IPS DF 19.7 (cell line): ENCODE data around the gene TULP4.
"Not testable (repeated sequence)": the region's sequence is repeated elsewhere in the genome, so short reads cannot be mapped to it uniquely, and the experiment has no call there.

Source experiments
- DNase-seq: peaks from one replicate; pipeline ENCODE4 v3.0.0-alpha.2; 2013; ENCODE audit warnings: low read depth, low spot score

The TULP4 gene

DNA sequence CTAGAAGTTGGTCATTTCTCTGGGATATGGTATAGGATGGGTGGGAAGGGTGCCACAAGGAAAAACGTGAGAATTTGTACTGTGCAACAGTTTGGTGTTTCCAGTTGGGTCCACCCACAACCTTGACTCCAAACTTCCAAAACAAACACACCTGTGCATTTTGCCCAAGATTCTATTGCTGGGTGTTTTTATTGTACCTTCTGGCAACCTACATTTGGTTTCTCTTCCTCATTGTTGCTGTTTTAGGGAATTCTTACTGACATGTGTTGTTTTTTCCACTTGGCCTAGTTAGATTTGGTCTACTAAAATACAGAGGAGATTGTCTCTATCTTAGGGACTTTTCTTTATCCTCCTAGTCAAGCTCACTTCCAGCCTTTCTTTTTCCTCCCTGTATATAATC lies 16.7 kb downstream of the TULP4 start:
- no peak for DNase-seq

DNA sequence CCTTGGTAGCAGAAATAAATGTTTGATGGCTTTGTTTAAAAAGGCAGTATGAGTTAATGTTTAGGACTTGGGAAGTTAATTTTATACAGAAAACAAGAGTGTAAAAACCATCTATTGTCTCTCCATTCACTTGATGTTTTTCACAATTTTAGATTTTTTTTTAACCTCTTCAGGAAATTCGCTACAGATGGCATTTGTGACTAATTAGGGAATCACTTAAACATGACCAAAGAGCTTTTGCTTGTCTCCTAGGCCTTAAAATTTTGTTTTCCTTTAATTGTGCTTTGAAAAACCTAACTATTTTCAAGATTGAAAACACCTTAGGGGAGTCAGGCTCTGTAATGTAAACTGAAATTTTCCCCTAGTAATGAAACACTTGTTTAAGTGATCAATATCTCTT lies 17.3 kb downstream of the TULP4 start:
- DNase-seq, result no peak

DNA sequence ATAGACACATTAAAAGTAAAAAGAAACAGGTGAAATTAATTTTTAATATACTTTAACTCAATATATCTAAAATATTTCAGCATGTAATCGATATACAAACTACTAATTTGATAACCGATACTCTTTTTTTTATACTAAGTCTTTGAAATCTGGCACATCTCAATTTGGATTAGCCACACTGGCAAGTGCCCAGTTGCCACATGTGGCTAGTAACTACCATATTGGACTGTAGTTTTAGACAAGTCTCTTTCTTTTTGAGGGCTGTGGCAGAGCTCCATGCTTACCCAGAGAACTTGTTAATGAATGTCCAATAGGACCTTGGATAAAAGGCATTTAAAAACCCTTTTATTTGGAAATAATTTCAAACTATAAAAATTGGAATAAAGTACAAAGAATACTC lies 17.8 kb downstream of the TULP4 start:
- DNase-seq, result no peak

DNA sequence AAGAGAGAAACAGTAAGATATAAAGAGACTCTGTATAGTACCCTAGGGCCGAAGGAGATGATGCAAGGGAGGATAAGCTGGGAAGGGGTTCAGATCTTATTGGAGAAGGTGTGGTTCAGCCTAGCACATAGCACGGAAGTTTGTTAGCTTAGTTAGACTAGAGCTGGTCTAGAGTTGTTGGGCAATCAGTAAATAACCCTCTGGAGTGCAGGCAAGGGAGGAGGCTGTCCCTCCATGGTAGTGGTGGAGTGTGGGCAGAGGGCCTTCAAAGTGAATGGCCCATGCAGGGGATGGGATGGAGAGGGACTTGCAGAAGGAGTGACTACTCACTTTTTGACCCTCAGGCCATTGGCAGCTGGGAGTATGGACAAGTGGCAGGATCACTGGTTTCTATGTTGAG lies 20.0 kb downstream of the TULP4 start:
- DNase-seq, result no peak

DNA sequence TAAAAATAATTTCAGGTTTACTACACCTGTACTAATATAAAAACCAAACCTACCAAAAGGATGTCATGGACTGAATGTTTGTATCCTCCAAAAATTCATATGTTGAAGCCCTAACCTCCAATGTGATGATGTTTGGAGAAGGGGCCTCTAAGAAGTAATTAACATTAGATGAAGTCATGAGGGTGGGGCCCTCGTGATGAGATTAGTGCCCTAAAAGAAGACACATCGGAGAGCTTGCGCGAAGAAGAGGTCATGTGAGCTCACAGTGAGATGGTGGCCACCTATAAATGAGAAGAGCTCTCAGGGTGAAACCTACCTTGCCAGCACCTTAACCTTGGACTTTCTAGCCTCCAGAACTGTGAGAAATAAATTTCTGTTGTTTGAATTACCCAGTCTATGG lies 20.8 kb downstream of the TULP4 start:
- no peak for DNase-seq

DNA sequence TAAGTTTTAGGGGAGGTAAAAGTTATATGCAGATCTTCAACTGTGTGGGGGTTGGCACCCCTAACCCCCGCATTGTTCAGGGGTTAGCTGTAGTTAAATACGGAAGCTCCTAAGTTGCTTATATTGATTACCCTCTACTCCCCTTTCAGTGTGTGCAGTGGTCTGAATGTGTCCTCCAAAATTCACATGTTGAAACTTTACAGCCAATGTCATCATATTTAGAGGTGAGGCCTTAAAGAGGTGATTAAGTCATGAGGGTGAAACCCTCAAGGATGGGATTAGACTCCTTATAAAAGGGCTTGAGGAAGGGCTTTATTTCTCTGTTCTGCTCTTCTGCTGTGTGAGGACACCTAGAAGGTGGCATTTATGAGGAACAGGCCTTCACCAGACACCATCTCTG lies 22.3 kb downstream of the TULP4 start:
- DNase-seq, result no peak

DNA sequence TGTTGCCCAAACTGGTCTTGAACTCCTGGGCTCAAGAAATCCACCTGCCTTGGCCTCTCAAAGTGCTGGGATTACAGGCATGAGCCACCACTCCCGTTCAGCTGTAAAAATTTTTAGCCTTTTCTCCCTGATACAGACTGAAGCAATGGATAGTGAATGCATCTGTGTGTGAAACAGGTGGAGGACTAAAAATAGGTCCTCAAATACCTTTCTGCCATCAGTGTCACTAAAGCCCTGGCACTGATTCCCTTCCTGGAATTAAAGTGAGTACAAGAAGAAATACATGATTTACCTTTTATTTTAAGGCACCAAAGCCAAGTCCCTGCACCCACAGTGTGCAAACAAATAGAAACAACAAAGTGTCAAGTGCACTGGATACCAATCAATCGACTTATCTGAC lies 25.1 kb downstream of the TULP4 start:
- no peak for DNase-seq

DNA sequence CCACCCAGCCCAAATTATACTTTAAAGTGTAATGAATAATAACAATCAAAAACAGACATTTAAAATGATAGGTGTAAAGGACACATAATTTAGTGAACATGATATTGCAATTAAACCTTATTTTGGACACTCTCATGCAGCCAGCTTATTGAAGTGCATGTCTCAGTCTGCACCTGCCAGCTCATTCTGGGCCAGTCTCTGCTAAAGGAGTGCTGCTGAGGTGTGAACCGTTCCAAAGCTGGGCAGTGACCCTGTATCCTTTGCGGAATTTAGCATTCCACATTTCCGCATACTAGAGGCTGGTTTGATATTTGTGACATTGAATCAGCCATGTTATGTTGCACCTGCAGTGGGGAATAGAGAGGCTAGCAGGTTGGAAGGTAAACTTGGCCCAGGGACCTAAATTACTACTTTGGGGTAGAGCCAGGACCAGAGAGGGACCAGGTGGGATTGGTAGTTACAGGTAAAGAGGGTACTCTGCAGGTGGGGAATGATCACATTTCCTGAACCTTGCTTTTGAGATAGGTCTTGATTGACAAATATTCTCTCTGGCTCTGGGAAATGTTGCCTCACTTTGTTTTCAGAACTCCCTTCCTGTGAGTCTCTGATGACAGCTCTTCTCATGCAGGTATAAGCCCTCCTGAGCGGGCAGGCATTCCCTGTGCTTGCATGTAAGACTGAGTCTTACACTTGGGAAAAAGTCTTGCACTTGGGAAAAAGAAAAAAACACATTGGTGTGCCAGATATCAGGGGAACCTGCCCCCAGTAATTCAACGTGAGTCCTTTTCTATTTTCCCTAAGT lies 26.2 kb downstream of the TULP4 start:
- DNase-seq, result no peak

DNA sequence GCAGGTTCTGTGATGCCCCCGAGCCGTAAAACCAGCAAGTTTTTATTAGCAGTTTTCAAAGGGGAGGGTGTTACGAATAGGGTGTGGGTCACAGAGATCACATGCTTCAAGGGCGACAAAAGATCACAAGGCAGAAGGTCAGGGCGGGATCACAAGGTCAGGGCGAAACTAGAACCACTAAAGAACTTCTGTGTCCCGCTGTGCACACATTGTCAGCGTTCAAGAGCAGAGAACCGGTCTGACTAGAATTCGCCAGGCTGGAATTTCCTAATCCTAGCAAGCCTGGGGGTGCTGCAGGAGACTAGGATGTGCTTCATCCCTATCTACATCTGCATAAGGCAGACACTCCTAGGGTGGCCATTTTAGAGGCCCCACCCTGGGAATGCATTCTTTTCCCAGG lies 26.9 kb downstream of the TULP4 start:
- peak; percentile 83 for DNase-seq

DNA sequence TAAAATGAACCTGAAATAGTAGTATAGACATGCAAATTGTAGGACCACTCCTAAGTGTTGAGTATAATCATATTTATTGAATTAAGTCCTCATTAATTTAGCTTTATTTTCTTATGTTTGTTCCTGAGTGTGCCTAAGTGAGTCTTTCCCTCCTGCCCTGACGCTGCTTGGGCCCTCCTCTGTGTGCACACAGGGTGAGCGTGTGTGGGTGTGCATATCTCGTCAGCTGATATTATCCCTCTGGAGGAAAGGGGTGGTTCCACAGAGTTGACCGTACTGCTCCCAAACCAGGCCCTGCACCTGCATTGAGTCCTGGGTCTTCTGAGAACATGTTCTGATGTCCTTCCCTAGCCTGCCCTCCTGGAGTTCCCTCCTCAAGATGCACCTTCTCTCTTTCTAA lies 28.0 kb downstream of the TULP4 start:
- no peak for DNase-seq

DNA sequence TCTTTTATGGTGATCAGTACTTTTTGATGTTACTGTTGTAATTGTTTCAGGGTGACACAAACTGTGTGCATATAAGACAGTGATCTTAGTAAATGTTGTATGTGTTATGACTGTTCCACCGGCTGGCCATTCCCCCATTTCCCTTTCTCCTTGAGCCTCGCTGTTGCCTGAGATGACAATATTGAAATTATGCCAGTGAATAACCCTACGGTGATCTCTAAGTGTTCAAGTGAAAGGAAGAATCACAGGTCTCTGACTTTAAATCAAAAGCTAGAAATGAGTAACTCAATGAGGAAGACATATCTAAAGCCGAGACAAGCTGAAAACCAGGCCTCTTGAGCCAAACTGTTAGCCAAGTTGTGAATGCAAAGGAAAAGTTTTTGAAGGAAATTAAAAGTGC lies 32.3 kb downstream of the TULP4 start:
- no peak for DNase-seq

DNA sequence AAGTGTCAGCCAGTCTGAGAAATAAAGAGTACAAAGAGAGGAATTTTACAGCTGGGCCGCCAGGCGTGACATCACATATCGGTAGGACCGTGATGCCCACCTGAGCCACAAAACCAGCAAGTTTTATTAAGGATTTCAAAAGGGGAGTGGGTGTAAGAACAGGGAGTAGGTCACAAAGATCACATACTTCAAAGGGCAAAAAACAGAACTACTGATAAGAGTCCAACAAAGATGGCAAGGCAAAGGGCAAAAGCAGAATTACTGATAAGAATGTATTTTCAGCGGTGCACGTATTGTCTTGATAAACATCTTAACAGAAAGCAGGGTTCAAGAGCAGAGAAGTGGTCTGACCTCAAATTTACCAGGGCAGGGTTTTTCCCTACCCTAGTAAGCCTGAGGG lies 33.2 kb downstream of the TULP4 start:
- not testable (repeated sequence) for DNase-seq

DNA sequence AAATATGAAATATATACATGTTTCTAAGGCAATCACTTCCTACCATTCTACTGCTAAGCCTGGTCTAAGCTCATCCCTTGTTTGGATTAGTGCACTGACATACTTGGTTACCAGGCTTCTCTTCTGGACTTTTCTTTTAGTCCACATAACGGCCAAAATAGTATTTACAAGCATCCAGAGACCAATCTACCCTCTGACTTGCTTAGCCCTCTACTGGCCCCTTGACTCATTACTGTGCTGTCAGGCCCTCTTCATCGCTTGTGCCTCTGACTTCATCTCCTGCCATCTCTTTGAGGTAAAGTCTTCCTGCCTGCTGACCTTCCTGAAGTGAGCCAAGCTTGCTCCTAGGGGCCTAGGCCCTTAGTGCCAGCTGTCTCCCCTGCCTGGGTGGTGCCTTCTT lies 35.1 kb downstream of the TULP4 start:
- no peak for DNase-seq

DNA sequence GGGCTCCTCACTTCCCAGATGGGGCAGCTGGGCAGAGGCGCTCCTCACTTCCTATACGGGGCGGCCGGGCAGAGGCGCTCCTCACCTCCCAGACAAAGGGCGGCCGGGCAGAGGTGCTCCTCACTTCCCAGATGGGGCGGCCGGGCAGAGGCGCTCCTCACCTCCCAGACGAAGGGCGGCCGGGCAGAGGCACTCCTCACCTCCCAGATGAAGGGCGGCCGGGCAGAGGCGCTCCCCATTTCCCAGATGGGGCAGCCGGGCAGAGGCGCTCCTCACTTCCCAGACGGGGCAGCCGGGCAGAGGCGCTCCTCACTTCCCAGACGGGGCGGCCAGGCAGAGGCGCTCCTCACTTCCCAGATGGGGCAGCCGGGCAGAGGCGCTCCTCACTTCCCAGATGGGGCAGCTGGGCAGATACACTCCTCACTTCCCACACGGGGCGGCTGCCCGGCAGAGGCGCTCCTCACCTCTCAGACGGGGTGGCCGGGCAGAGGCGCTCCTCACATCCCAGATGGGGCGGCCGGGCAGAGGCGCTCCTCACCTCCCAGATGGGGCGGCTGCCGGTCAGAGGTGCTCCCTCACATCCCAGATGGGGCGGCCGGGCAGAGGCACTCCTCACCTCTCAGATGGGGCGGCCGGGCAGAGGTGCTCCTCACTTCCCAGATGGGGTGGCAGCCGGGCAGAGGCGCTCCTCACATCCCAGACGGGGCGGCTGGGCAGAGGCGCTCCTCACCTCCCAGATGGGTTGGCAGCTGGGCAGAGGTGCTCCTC lies 36.7 kb downstream of the TULP4 start:
- not testable (repeated sequence) for DNase-seq

DNA sequence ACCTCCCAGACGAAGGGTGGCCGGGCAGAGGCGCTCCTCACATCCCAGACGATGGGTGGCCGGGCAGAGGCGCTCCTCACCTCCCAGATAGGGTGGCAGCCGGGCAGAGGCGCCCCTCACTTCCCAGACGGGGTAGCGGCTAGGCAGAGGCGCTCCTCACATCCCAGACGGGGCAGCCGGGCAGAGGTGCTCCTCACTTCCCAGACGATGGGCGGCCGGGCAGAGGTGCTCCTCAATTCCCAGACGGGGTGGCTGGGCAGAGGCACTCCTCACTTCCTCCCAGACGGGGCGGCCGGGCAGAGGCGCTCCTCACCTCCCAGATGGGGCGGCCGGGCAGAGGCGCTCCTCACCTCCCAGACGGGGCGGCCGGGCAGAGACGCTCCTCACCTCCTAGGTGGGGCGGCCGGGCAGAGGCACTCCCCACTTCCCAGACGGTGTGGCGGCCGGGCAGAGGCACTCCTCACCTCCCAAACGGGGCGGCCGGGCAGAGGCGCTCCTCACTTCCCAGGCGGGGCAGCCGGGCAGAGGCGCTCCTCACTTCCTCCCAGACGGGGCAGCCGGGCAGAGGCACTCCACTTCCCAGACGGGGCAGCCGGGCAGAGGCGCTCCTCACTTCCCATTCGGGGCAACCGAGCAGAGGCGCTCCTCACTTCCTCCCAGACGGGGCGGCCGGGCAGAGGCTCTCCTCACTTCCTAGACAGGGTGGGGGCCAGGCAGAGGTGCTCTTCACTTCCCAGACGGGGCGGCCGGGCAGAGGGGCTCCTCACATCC lies 37.4 kb downstream of the TULP4 start:
- DNase-seq, result not testable (repeated sequence)

DNA sequence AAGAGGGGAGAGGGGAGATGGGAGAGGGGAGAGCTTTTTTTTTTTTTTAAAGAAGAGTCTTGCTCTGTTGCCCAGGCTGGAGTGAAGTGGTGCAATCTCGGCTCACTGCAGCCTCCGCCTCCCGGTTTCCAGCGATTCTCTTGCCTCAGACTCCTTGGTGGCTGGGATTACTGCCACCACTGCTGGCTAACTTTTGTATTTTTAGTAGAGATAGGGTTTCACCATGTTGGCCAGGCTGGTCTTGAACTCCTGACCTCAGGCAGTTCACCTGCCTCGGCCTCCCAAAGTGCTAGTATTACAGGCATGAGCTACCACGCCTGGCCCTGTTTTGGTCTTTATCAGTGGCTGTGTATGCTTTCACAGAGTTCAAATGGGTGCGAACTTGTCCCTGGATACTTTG lies 38.5 kb downstream of the TULP4 start:
- not testable (repeated sequence) for DNase-seq

DNA sequence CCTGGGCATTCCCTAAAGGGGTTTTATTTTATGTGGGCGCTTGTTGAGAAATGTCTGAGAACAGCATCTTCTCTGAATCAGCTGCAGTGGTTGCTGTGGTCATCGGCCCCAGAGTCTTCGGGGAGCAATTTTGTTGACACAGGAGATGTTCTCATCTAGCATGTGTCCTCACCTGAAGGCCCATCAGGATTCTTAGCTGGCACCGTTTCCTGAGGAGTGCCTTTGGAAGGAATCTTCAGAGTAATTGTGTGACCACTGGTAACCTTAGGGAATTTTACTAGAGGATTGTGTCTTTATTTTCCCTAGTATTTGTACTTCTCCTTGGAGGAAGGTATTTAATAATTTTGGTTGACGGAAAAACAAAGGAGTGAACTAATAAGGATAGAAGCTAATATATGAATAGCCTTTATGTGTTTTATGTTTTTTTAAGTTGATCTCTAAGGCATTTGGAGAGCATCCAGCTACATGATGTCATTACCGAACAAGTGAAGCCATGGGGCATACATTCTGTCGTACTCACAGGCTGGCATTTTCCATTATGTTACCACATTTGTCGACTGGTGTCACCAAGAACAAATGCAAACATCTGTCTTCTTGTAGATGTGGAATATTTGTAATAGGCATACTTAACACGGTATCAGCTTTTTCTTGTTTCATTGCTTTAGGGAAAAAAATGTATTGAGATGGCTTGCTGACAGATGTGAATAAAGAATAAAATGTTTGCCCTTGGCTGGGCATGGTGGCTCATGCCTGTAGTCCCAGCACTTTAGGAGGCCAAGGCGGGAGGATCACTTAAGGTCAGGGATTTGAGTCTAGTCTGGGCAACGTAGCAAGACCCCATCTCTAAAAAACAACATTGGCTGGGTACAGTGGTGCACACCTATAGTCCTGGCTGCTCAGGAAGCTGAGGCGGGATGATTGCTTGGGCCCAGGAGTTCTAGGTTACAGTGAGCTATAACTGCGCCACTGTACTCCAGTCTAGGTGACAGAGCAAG lies 41.9 kb downstream of the TULP4 start:
- no peak for DNase-seq

DNA sequence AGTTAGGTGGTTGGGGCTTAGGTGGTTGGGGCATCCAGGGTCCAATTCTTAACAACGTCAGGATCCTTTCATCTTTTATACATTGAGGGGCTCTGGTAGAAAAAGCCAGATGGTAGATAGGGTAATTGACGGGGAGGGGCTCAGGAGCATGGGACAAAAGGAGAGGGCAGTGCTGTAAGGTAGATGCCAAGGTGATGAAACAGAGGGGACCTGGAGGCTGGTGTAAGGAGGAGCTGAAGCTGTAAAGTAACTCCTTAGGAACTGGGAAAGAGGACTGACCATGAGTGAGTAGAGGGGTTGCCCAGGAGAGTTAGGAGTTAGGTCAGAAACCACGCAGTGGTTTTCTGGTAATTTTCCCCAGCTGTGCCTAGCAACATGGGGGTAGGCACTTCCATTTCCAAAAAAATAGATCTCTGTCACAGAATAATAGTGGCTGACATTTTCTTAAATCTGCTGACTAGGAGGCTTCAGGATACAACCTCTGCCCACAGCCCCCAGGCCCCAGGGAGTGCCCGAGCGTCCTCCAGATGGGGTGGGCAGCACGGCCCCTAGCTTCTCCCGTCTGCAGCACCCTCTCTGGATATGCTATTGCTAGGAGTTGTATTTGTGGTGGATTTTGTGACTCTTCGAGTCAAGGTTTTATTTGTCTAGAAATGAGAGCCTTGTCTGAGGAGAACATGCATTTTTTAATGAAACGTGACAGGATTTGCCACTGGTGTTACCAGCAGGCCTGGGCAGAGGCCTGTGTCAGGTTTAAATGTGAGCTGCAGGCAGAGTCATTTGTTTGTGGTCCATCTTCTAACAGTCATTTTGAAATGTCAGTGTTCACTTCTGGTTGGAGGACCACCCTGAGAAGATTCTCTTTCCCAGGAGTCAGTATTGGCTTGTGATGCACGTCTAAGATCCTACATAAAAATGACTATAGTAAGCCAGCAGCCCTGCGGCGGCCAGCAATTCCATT lies 44.6 kb downstream of the TULP4 start:
- DNase-seq, result no peak

DNA sequence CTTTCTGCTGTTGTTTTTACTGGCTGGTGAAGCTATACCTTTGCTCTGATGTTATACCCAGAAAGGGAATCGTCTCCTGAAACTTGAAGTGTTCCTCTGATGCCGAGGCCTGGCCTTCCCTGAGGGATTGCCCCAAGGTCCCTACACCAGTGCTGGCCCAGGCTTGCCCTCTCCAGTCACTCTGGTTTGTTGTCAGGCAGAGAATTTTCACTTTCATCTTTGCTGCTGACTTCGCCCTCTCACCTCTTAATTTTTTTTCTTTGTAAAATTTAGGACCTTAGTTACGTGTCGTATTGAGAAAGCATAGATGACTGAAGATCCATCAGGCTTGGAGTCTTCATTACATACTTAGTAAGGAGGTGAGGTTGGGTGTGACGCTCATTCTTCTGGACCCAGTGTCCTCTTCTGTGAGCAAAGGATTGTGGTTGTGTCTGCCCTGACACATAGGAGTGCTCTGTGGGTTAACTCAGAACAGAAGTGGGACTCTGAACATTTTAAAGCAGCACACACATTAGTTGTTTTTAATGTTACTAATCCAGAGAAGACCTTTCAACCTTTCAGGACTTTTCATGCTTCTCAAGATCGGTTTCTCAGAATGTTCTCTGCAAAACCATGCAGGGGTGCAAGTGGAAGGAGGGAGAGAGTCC lies 45.4 kb downstream of the TULP4 start:
- DNase-seq, result no peak
